GM21360 (cell line): ENCODE measurements around the gene DIO1.
A peak's percentile ranks its signal among the peaks of the same experiment; 100 is the strongest.
"Not testable (repeated sequence)": the region's sequence is repeated elsewhere in the genome, so short reads cannot be mapped to it uniquely, and the experiment has no call there.

Experiments
- ATAC-seq: cut with Tn5 transposase; IDR thresholded peaks from one replicate; pipeline ENCODE4 v1.9.1; 2021; ENCODE audit warnings: mild to moderate bottlenecking, moderate library complexity; ENCODE audit not compliant: unreplicated experiment

The DIO1 gene

DNA sequence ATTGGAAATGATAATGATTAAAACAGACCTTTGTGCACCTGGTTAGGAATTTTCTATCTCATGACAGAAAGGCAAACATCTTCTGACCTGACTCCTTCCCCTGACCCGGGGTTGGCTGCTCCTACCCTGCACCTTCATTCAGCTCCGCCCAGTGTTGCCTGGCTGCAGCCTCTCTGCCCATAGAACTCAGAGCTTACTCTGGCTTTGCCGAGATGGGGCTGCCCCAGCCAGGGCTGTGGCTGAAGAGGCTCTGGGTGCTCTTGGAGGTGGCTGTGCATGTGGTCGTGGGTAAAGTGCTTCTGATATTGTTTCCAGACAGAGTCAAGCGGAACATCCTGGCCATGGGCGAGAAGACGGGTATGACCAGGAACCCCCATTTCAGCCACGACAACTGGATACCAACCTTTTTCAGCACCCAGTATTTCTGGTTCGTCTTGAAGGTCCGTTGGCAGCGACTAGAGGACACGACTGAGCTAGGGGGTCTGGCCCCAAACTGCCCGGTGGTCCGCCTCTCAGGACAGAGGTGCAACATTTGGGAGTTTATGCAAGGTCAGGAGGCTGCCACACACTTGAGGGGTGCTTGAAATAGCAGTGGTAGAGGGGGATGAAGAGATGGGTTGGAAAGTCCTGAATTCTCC lies at the start of gene DIO1:
DIO1 (plus strand) TSS at position 189 of the 638 bp plus-strand sequence; CDS start at position 213, 24 bp downstream.
- no peak for ATAC-seq

DNA sequence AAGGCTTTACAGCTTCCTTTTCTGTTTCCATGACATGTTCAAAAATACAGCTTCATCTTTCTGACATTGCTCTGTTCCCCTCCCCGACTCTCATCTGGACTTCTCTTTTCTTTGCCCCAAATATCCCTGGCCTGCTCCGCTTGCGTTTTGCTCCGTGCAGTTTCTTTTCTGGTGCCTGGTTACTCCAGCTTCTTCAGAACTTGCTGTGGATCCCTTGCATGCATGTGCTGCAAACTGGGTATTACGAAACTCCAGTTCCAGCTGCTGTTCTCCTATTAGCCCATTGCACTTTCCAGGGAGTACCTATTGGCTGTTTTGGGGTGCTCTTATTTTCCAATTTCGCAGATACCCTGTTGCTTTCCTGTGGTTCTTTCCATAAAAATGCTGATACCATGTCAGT lies 46.0 kb upstream of the DIO1 start:
- ATAC-seq, result no peak

DNA sequence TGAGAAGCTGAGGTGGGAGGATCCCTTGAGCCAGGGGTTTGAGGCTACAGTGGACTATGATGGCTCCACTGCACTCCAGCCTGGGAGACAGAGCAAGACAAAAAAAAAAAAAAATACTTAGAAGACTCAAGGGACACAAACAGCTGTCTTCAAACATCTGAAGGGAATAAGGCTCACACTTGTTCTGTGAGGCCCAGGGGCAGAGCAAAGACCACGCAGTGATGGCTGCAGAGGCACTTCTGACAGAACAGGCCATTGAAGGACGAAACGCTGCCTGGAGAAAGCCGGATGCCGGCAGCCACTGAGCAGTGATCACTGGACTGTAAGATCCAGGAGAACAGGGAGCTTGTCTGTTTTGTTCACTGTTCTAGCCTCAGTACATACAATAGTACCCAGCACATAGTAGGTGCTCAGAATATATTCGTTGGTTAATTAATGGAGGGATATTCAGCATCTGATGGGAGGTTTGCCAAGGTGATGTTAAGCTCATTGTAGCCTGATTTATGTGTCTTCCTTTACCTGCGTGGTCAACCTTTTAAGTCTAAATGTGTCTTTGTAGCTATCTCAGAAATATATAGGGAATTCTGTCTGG lies 43.8 kb upstream of the DIO1 start:
- ATAC-seq, result no peak

DNA sequence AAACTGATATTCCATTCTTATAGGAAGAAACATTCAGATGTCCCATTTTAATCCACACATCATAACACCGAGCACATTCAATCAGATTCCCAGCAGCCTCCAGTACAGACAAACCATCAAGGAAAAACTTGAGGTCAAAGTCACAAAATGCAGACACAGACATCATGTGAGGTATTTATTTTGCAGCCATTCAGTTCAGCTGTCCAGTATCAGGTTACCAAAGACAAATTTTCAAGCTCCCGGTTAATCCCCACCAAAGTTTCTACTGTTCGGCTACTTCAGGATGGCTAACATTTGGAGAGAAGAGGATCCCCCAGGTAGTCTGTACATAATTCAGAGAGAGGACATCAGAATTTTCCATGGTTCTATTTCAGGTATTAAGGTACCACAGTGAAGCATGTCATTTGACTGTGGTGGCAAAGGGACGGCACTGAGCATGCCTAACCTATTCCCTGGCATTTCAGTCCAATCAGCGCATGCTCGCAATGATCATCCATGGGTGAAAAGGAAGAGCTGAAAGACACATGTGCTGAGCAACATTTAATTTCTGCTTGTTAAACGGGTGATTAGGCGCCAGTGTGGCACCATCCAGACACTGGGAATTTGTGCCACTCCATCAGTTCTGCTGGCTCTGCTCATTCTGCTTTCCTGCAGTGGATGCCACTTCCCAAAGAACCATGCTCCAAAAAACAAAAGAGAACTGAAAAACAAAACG lies 42.3 kb upstream of the DIO1 start:
- no peak for ATAC-seq

DNA sequence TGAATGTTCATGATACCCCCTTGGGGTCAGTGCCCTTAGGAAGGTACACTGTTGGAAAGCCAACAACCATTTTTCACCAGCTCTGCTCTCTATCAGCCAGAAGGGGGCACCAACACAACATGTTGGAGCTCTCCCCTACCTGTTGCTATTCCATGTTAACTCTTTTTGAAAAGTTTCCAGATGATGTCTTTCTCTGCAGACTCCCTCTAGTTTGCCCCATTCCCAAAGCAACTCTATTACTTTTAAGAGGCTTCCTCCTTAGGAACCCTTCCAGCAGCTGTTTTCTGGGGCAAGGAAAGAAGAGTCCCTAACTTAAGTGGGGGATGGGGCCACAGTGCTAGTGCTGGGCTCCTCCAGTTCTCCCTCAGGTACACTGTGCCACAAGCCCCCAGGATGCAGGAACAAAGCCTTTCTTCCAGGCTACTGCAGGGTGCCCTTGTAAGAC lies 33.0 kb upstream of the DIO1 start:
- no peak for ATAC-seq

DNA sequence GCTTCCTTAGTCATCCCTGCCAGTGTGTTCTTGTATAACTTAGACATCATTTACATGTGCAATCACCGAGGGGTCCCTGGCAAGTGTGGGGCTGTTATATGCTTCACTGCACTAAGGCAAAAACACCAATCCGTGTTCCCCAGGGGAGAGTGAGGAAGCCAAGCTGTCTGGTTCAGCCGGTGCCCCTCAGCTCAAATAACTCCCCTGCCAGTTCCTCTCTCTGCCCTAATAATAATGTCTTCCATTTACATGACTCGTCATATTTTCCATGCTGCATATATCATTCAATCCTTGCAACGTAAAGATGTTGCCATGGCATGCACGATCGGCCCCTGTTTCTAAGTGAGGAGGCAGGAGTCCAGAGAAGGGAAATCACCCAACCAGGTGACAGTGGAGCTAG lies 31.5 kb upstream of the DIO1 start:
- no peak for ATAC-seq

DNA sequence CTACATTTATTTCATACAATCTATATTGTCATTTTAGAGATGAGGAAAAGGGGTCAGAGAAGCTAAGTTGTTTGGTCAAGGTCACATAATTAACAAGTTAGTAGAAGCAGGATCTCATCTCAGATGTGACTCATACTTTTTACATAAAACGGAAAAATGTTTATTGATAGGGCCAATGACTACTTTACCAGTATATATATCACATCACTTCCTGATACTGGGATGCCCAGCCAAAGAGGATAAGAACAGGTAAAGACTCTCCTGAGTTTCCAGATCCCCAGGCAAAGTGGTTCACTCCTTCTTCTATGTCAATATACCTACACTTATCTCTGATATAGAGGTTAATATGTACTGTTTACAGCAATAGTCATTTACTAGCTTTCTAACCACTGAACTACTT lies 25.4 kb upstream of the DIO1 start:
- no peak for ATAC-seq

DNA sequence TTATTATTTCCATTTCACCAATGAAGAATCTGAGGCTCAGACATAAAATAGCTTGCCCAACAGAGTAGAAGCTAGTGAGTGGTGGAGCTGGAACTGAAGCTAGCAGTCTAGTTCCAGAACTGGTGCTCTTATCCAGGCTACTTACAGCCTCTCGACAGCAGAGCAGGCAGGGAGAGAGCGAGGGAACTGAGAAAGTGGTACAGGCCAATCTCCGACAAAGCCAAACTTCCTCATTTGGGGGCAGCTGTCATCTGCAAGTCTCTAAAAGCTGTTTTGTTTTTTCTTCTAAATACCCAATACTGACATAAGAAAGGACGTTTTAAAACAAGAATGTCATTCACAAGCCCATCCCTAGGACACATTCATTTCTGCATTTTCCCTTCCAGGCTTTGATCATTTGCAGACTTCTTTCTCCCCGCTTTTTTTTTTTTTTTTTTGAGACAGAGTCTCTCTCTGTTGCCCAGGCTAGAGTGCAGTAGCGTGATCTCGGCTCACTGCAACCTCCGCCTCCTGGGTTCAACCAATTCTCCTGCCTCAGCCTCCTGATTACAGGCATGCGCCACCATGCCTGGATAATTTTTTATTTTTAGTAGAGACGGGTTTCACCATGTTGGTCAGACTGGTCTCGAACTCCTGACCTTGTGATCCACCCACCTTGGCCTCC lies 24.4 kb upstream of the DIO1 start:
- ATAC-seq, result no peak

DNA sequence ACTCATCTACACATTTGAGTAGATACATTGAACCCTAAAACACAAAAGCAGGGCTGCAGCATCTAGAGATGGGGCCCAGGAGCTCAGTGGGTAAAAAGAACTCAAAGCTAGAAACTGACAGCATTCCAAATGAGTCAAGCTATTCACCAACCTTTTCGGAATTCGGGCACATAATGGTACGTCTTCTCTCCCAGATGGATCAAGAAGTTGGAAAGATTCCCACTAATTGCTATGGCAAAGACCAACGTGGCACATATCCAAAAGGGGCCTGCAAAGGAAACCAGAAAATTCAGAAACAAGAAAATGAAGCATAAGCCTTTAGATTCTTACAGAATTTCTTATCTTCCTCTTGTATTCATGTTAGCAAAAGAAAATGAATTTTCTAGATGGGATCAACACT lies 22.8 kb upstream of the DIO1 start:
- ATAC-seq, result no peak

DNA sequence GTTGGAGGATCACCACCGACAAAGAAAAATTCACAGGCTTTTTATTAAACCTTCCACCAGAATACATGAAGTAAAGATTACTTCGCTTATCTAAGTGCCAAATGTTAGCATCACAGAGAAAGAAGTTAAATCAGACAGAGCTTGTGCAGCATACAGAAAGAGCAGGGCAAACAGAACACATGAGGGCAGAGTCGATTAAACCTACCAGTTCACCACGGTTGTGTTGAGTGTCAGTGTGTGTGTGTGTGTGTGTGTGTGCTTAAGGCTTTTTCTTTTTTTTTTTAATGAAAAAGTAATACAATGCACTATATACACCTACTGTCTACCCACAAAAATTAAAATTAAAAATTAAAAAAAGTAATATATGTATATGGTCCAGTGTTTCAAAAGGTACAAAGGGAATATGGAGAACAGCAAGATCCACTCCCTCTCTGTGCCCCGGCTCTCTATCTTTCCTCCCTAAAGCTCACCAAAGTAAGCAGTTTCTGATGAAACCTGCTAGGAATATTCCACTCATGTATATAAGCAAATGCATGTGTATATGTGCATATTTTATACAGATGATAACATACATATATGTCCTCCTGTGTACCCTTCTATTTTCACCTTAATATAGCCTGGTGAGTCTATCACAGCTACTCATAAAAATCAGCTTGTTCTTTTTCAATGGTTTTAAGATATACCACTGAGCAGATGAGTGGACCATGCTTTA lies 22.1 kb upstream of the DIO1 start:
- ATAC-seq, result no peak

DNA sequence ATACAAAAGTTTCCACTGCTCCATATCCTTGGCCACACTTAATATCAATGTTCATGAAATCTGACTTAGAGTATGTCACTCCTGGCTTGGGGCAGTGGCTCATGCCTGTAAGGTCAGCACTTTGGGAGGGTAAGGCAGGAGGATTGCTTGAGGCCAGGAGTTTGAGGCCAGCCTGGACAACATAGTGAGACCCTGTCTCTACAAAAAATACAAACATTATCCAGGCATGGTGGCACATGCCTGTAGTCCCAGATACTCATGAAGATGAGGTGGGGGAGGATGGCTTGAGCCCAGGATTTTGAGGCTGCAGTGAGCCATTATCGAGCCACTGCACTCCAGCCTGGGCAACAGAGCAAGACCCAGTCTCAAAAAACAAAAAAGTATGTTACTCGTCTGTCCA lies 18.8 kb upstream of the DIO1 start:
- not testable (repeated sequence) for ATAC-seq

DNA sequence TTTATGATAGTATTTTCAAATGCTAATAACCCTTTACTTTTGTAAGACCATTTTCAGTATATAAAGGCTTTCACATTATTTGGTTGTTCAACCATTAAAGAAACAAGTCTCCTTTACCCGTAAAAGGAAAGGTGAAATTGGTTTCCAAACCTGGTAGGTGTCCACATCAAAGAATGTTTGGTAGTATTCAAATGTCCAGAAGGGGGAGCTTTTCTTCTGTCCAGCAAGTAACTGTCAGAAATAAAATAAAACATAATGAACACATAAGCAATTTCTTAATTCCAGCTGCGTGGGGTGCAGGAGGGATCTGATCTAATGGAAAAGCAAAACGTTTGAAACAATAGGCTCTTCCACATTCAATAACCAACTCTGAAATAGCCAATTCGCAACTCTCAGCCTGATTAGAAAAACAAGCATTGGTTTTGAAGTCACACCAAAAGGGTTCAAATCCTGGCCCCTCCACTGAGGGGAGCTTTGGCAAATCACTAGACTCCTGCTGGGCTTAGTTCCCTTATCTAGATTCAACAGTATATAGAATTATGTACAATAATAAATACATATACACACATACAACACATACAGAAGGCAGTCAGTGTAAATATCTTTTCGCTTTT lies 15.4 kb upstream of the DIO1 start:
- no peak for ATAC-seq

DNA sequence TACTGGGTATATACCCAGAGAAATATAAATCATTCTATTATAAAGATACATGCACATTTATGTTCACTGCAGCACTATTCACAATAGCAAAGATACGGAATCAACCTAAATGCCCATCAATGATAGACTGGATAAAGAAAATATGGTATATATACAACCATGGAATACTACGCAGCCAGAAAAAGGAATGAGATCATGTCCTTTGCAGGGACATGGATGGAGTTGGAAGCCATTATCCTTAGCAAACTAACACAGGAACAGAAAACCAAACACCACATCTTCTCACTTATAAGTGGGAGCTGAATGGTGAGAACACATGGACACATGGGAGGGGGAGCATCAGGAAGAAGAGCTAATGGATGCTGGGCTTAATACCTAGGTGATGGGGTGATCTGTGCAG lies 12.1 kb upstream of the DIO1 start:
- not testable (repeated sequence) for ATAC-seq

DNA sequence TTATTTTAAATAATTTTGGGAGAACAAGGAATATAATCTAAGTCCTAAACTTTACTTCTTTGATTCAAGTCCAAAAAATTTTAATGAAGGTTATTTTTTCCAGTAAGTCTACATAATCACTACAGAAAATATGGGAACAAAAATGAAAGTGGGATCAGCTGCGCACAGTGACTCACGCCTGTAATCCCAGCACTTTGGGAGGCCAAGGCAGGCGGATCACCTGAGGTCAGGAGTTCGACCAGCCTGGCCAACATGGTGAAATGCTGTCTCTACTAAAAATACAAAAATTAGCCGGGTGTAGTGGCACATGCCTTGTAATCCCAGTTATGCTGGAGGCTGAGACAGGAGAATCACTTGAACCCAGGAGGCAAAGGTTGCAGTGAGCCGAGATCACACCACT lies 10.4 kb upstream of the DIO1 start:
- ATAC-seq, result not testable (repeated sequence)

DNA sequence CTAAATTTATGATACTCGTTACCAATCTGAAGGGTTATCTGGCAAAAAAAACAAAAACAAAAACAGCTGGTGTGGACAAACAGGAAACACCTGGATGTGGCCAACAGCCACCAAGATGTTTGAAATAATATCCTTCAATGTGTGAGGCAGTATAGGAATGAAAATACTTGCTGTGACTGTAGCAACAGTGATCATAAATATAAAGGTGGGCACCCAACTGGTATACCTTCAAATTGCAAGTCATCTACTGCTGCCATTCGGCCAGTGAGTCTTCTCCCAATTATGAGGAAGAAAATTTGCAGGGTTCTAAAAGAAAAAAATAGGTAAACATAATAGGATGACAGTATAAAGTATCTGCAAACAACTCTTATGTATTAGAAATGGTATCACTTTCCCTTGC lies 5.3 kb upstream of the DIO1 start:
- no peak for ATAC-seq

DNA sequence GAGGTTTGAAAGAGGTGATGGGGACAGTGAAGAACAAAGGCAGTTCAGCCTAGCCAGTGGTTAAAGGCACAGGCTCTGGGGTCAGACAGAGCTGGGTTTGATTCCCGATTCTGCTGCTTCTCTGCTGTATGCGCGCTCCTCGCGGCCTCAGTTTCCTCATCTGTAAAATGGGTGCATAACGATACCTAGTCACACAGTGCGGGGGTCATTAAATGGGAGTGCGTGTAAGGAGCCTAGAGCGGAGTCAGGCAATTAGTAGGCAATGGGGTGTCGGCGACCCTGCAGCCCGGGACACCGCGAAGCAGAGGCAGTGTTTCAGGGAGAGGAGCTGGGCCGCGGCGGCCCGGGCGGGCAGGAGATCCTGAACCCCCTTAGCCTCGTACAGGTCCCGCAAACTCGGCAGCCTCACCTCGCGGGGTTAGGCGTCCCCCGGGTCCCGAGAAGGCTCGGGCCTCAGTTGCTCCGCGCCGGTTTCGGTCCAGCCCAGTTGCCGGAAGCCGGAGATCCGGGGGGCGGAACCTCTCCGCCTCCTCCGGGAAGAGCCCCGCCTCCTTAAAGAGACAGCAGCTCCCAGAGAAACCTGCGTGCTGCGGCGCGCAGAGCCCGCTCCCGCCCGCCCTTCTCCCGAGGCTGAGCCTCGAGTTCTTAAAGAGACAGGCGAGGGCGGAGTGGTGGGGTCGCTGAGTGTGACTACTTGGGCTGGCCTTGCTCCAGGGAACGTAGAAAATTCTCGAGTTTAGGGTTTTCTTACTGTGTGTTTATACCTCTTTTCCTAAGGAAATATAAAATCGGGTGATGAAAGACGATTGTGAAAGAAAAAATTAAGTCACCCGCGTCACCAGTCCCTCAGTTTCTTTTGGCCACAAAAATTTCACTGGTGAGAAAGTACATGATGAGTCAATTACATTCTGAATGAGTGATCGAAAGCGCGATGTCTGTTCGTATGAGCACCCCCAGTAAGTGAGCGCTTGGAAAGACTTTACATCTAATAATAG lies 4.4 kb upstream of the DIO1 start, which contains the start of gene YIPF1:
YIPF1 (minus strand) TSS at position 494 of the 995 bp plus-strand sequence. CDS start 860 bp downstream, outside the sequence.
- peak; percentile 80 for ATAC-seq

DNA sequence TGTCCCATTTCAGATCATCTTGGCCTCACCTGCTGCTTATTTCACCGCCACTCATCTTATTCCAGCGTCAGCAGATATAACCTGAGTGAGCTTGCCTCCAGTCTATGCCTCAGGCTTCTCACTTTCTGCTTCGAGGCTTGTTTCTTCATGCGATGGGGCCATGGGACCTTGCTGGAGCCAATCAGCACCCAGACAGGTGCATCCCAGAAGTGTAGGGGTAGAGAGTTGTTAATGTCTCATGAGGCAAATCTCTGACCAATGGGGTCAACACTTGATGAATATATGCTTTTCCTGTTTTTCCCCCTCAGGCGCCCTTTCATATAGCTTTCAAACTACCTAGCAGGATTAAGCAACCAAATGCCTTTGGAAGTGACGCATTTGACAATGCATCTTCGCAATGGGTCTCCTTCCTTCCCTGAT lies 3.5 kb upstream of the DIO1 start:
- peak; percentile 18 for ATAC-seq

DNA sequence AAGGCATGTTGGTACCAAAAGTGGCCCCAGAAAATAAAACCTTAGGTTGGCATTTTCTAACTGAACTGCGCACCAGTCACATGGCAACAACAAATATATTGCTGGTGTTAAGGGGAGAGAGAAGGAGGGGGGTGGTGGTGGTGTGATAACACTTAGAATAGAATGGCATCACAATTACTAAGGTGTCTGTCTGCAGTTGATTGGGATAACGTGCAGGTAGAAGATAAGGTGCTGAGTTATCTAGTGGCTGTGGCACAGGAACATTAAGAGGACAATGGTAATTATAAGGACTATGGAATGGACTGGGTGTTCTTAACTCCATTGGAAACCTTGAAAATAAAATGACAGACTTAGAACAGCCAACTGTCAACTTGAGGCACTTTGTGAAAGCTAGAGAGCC lies 3.0 kb upstream of the DIO1 start:
- ATAC-seq, result no peak

DNA sequence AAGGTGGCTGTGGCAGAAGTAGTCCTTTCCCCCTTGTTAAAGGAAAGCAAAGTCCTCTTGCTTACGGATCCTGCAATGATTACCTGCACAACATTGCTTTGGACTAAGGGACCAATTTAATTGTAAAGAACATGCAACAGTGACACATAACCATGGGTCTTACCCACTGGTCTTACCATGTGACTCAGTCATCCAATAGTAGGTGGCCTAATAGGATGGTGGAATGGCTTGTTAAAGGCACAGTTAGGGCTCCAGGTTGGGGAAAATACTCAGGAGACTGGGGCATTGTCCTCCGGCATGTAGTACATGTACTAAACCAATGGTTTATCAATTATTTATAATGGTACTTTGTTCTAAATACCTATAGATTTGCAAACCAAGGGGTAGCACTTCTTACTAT lies 2.3 kb upstream of the DIO1 start:
- no peak for ATAC-seq
